ENCODE results near the gene FERMT3.

DNA sequence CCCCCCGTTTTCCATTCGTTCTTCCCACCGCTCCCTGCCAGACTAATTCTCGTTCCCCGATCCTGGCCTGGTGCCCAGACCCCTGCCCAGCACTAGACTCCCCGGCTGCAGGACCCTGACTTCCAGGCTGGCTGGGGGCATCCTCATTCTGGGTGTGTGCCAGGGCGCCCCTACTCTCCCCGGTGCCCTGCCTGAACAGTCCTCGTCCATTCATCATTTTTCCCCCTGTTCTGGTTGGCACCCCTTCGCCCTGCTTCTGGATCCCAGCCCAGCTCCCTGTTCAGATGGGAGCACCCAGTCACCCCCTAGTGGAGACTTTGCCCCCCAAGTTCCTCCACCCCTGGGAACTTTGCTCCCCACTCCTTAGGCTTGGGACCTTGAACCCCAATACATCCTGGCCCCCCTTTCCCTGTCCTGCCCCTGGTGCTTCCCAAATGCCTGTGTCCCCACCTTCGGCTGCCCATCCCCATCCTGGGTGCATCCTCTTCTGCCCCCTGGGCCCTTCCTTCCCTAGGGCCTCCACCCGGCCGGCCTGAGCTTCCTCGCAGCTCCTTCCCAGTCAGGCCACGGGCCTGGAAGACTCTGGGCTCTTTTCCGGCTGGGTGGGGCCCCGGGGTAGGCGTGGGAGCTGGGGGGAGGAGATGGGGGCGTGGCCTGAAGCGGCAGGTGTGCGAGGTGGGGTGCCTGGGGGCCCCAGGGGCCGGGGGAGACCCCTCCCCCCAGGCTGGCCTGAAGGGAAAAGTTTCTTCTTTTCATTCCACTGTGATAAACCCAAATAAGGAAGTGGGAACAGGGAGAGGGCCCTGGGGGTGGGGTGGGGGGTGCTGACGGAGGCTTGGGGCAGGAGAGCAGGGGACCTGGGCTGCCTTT lies 45.7 kb downstream of the FERMT3 start:
- no peak for TF ChIP-seq GATA2 (IDR thresholded peaks at IDR 0.05; ENCODE audit: low read depth, low read length)
- TF ChIP-seq GATA3 (IDR thresholded peaks at IDR 0.05; ENCODE audit: low read depth, low read length), result no peak

Measured in SH-SY5Y (cell line).